Breast epithelium (tissue), 4 donors: Measurements from ENCODE around the gene RPS6KA4. TPM values are rescaled to one million over a fixed set of nuclear protein-coding genes. Genes with fewer than 3 reads are reported as not detected.
A peak's percentile ranks its signal among the peaks of the same experiment; 100 is the strongest.
"Not testable (repeated sequence)": the region's sequence is repeated elsewhere in the genome, so short reads cannot be mapped to it uniquely, and the experiment has no call there.

Experiments
- DNase-seq, 2 donors: peaks; one replicate each; pipeline ENCODE4 v3.0.0-alpha.2; 2019; ENCODE audit warnings: low spot score in 2 of 2
- H3K27ac ChIP-seq, 2 donors: fragments of 200-600 bp; sonication (generic) in 1 of 2; one replicate each; pipeline ENCODE4 v1.5.1; 2016 to 2019; ENCODE audit warnings: mild to moderate bottlenecking in 1 of 2
- H3K27me3 ChIP-seq, 2 donors: fragments of 200-600 bp; sonication (generic) in 1 of 2; one replicate each; pipeline versions ENCODE4 v1.5.1 to v1.6.0; 2017 to 2019; ENCODE audit warnings: control low read depth in 1 of 2, mild to moderate bottlenecking in 1 of 2
- H3K36me3 ChIP-seq: fragments of 200-600 bp; one replicate; pipeline ENCODE4 v1.5.1; 2019
- H3K4me1 ChIP-seq, 2 donors: fragments of 200-600 bp; sonication (generic); one replicate each; pipeline ENCODE4 v1.5.1; 2016 to 2019; ENCODE audit warnings: control low read depth in 1 of 2
- H3K4me3 ChIP-seq, 3 donors: fragments of 200-600 bp; sonication (generic); 1 replicate in 2 of 3; 2 replicates in 1 of 3; pipeline ENCODE4 v1.5.1; 2016 to 2019; ENCODE audit warnings: mild to moderate bottlenecking in 3 of 3, moderate library complexity in 2 of 3
- H3K9me3 ChIP-seq, 2 donors: fragments of 200-600 bp; sonication (generic) in 1 of 2; one replicate each; pipeline ENCODE4 v1.5.1; 2016 to 2019; ENCODE audit warnings: control low read depth in 1 of 2
- POLR2A ChIP-seq: fragments of 450-650 bp; IDR thresholded peaks from one replicate; pipeline ENCODE4 v1.6.1; 2016; ENCODE audit warnings: antibody characterized with exemption, mild to moderate bottlenecking, moderate library complexity
- POLR2AphosphoS5 ChIP-seq, 3 donors: sonication (generic); formaldehyde crosslinking; IDR thresholded peaks; one replicate each; pipeline ENCODE4 v1.6.1; 2017; ENCODE audit warnings: antibody characterized with exemption in 3 of 3
- intact Hi-C: fragments of 100-400 bp; cut with DNase I; formaldehyde crosslinking; loops from one replicate; pipeline ENCODE4 v1.15.1; 2023; ENCODE audit warnings: low total_unique reads
- total RNA-seq, 3 donors: library from RNA; depleted of rRNA; stranded (reverse); fragments of >200 nt; gene quantifications; one replicate each; pipeline ENCODE4 v1.1.0, GENCODE V29; 2016
- TF ChIP-seq, protein P1 (sequence below), 3 donors: fragments of 450-650 bp; IDR thresholded peaks; one replicate each; pipeline ENCODE4 v1.5.1; 2016 to 2017; ENCODE audit warnings: antibody characterized with exemption in 3 of 3, mild to moderate bottlenecking in 3 of 3, moderate library complexity in 3 of 3

Gene RPS6KA4
- total RNA-seq, 3 donors from 2014 or later, result 16.7 to 20.6 (median 19.4) TPM

DNA sequence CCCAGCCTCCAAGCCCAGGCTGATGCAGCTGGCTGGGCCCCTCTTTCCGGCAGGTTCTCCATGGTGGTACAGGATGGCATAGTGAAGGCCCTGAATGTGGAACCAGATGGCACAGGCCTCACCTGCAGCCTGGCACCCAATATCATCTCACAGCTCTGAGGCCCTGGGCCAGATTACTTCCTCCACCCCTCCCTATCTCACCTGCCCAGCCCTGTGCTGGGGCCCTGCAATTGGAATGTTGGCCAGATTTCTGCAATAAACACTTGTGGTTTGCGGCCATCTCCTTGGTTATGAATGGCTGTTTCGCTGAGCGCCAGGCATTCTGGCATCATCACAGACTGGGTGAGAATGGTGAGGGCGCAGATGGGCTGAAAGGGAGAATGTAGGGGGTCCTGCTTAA is 37.4 kb upstream of the RPS6KA4 start:
- Histone ChIP-seq H3K27me3 (no peaks in the 10 kb centered on the region), H3K36me3 (no peaks in the 10 kb centered on the region), H3K9me3 (no peaks in the 10 kb centered on the region), H3K4me3 (no peak overlapping the region), H3K4me1 (peaks cover 0 to 13% of the 10 kb centered on the region in 2 donors), H3K27ac (peak overlapping the region; percentile 81 to 98)
- intact Hi-C loops, result no loop called here
- peak in 2 of 3 donors; percentile 41 to 67 for TF ChIP-seq POLR2AphosphoS5 (IDR thresholded peaks at IDR 0.05)
- TF ChIP-seq, protein P1, sequence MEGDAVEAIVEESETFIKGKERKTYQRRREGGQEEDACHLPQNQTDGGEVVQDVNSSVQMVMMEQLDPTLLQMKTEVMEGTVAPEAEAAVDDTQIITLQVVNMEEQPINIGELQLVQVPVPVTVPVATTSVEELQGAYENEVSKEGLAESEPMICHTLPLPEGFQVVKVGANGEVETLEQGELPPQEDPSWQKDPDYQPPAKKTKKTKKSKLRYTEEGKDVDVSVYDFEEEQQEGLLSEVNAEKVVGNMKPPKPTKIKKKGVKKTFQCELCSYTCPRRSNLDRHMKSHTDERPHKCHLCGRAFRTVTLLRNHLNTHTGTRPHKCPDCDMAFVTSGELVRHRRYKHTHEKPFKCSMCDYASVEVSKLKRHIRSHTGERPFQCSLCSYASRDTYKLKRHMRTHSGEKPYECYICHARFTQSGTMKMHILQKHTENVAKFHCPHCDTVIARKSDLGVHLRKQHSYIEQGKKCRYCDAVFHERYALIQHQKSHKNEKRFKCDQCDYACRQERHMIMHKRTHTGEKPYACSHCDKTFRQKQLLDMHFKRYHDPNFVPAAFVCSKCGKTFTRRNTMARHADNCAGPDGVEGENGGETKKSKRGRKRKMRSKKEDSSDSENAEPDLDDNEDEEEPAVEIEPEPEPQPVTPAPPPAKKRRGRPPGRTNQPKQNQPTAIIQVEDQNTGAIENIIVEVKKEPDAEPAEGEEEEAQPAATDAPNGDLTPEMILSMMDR (IDR thresholded peaks at IDR 0.05), result no peak
- peak in 1 of 2 donors; percentile 92 for DNase-seq

DNA sequence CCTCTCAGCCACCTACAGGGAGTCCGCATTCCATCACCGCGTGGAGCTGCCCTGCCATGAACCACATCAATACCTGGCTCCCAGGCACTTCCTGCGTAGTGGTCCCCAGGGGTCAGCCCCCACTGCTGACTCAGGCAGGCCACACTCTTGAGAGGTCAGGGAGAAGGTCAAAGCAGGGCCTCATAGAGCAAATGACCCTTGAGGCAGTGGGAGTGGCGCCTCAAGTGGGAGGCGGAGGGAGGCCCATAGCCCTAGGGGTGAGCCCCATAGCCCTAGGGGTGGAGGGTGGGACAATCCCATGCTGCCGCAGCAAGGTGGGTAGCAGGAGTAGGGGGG is 36.1 kb upstream of the RPS6KA4 start:
- Histone ChIP-seq H3K27me3 (no peaks in the 10 kb centered on the region), H3K4me1 (peaks cover 0 to 9% of the 10 kb centered on the region in 2 donors), H3K27ac (peak overlapping the region; percentile 73 to 98), H3K9me3 (no peaks in the 10 kb centered on the region), H3K4me3 (no peak overlapping the region), H3K36me3 (no peaks in the 10 kb centered on the region)
- DNase-seq, result no peak
- TF ChIP-seq, protein P1 (IDR thresholded peaks at IDR 0.05), result no peak
- no peak for TF ChIP-seq POLR2AphosphoS5 (IDR thresholded peaks at IDR 0.05)
- no peak for TF ChIP-seq POLR2A
- intact Hi-C loops, result no loop called here

DNA sequence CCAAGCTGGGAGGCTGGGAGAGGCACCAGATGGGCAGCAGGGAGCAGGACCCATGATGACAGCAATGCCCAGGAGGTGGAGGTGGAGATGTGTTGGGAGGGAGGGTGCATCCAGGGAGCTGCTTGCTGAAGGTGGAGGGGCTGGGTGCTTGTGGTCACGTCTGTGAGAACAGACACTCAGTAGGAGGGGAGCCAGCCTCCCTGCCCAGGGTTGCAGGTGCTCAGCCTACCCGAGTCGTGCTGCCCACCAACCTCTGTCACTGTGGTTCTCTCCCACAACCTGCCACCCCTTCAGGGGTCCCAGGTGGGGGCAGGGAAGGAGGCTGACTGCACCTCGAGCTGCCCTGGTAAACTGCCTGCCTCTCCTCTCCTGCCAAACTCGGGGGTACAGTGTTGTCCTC is 35.6 kb upstream of the RPS6KA4 start:
- no peak for TF ChIP-seq POLR2AphosphoS5 (IDR thresholded peaks at IDR 0.05)
- TF ChIP-seq, protein P1 (IDR thresholded peaks at IDR 0.05), result no peak
- no peak for TF ChIP-seq POLR2A
- Histone ChIP-seq H3K27me3 (no peaks in the 10 kb centered on the region), H3K36me3 (no peaks in the 10 kb centered on the region), H3K27ac (peak overlapping the region; percentile 73 to 98), H3K4me3 (no peak overlapping the region), H3K9me3 (no peaks in the 10 kb centered on the region), H3K4me1 (peaks cover 0 to 9% of the 10 kb centered on the region in 2 donors)
- intact Hi-C loops, result no loop called here
- DNase-seq, result no peak

DNA sequence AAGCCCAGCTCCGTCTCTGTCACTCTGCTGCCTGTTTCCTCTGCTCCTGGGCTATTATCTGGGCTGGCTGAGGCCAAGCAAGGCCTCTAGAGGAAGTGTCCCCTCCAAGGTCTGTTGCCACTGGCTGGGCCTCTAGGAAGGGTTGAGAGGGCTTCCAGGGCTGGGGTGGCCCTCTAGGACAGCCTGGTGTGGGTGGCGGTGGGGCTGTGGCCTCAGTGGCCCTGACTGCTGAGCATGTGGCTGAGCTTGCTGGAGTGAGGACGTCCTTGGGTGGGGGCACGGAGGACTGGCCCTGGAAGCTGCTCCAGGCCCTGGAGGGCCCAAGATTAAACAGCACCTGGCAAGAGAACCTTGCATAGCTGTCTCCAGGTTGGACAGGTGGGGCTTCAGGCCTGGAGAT is 35.0 kb upstream of the RPS6KA4 start:
- H3K4me1 ChIP-seq, intact Hi-C loops, H3K4me3 ChIP-seq, DNase-seq, H3K9me3 ChIP-seq, H3K27me3 ChIP-seq, H3K36me3 ChIP-seq: not testable (repeated sequence)
- peak overlapping the region; percentile 73 to 98 for H3K27ac ChIP-seq

DNA sequence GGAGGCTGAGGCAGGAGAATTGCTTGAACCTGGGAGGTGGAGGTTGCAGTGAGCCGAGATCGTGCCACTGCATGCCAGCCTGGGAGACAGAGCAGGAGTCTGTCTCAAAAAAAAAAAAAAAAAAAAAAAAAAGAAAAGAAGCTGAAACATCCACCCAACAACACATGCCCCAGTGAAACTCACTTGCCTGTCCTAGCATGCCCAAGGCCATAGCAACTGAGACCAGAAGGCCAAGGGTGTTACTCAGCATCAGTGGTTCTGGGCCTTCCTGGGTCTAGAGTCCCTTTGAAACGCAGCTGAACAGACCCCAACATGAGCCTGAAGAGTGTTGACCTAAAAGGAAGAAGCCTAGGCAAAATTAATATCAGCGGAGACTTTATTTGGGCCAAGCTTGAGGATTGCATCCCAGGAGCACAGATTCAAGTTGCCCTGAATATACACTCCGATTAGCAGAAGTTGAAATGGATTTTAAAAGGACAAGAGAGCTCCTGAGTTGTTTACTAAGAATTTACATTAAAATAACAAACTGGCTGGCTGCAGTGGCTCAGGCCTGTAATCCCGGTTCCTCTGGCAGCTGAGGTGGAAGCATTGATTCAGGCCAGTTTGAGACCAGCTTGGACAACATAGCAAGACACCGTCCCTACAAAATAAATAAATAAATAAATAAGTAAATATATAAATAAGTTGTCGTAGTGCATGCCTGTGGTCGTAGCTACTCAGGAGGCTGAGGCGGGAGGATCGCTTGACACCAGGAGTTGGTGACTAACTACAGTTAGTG is 34.1 kb upstream of the RPS6KA4 start:
- Histone ChIP-seq H3K27me3 (no peaks in the 10 kb centered on the region), H3K4me3 (no peak overlapping the region), H3K36me3 (no peaks in the 10 kb centered on the region), H3K9me3 (no peaks in the 10 kb centered on the region), H3K4me1 (no peaks in the 10 kb centered on the region), H3K27ac (peak overlapping the region; percentile 73 to 98)
- TF ChIP-seq POLR2AphosphoS5 (IDR thresholded peaks at IDR 0.05) (no peak), POLR2A (no peak)
- TF ChIP-seq, protein P1 (IDR thresholded peaks at IDR 0.05), result no peak
- DNase-seq, result peak in 1 of 2 donors; percentile 71
- intact Hi-C loops, result no loop called here
